ENCODE data around the gene SMC1B. TPM values are rescaled to one million over a fixed set of nuclear protein-coding genes. Genes with fewer than 3 reads are reported as not detected.

SMC1B gene
- total RNA-seq, 2 donors from 2014 or later: not detected

GRCh38 chr22:45304971-45305370, 108.4 kb downstream of the SMC1B start:
- H3K4me1 ChIP-seq (ENCODE audit: control insufficient read depth in 1 of 2, low read depth in 2 of 2): peaks cover 0 to 6% of the 10 kb centered on the region in 2 donors
- TF ChIP-seq CTCF (IDR thresholded peaks at IDR 0.05): no peak
- no peak overlapping the region for H3K4me3 ChIP-seq
- no peaks in the 10 kb centered on the region for H3K36me3 ChIP-seq
- no peaks in the 10 kb centered on the region for H3K27me3 ChIP-seq (replicated peaks; ENCODE audit: insufficient read depth)
- no peak overlapping the region for H3K27ac ChIP-seq
- DNase-seq (ENCODE audit: low spot score) (no peak), ATAC-seq (ENCODE audit: insufficient number of reproducible peaks, low FRiP score, low read depth) (no peak)
- no peaks in the 10 kb centered on the region for H3K9me3 ChIP-seq

- TF ChIP-seq CTCF (IDR thresholded peaks at IDR 0.05): no peak
- ATAC-seq (ENCODE audit: insufficient number of reproducible peaks, low FRiP score, low read depth): no peak
These were observed 110.2 kb downstream of the SMC1B start for GRCh38 chr22:45303181-45303580.

GRCh38 chr22:45302751-45303150, 110.6 kb downstream of the SMC1B start:
- no peak overlapping the region for H3K4me3 ChIP-seq
- H3K36me3 ChIP-seq: no peaks in the 10 kb centered on the region
- no peak for DNase-seq (ENCODE audit: low spot score)
- TF ChIP-seq CTCF (IDR thresholded peaks at IDR 0.05): no peak
- H3K27ac ChIP-seq: no peak overlapping the region
- H3K27me3 ChIP-seq (replicated peaks; ENCODE audit: insufficient read depth): no peaks in the 10 kb centered on the region
- H3K4me1 ChIP-seq (ENCODE audit: control insufficient read depth in 1 of 2, low read depth in 2 of 2): no peaks in the 10 kb centered on the region
- ATAC-seq (ENCODE audit: insufficient number of reproducible peaks, low FRiP score, low read depth): no peak
- H3K9me3 ChIP-seq: no peaks in the 10 kb centered on the region

More at GRCh38 chr22:45303181-45303580, 110.2 kb downstream of the SMC1B start:
- H3K4me3 ChIP-seq: no peak overlapping the region
- no peak overlapping the region for H3K27ac ChIP-seq
- DNase-seq (ENCODE audit: low spot score): no peak
- no peaks in the 10 kb centered on the region for H3K4me1 ChIP-seq (ENCODE audit: control insufficient read depth in 1 of 2, low read depth in 2 of 2)
- no peaks in the 10 kb centered on the region for H3K9me3 ChIP-seq
- no peaks in the 10 kb centered on the region for H3K27me3 ChIP-seq (replicated peaks; ENCODE audit: insufficient read depth)
- H3K36me3 ChIP-seq: no peaks in the 10 kb centered on the region

GRCh38 chr22:45298934-45299505, 114.4 kb downstream of the SMC1B start:
- H3K27ac ChIP-seq: no peak overlapping the region
- TF ChIP-seq CTCF (IDR thresholded peaks at IDR 0.05): no peak
- DNase-seq (ENCODE audit: low spot score): no peak
- no peak overlapping the region for H3K4me3 ChIP-seq
- no peak for ATAC-seq (ENCODE audit: insufficient number of reproducible peaks, low FRiP score, low read depth)
- H3K9me3 ChIP-seq: no peaks in the 10 kb centered on the region
- no peaks in the 10 kb centered on the region for H3K4me1 ChIP-seq (ENCODE audit: control insufficient read depth in 1 of 2, low read depth in 2 of 2)
- H3K27me3 ChIP-seq (replicated peaks; ENCODE audit: insufficient read depth): no peaks in the 10 kb centered on the region
- no peaks in the 10 kb centered on the region for H3K36me3 ChIP-seq

GRCh38 chr22:45296628-45297297, 116.6 kb downstream of the SMC1B start:
- no peaks in the 10 kb centered on the region for H3K9me3 ChIP-seq
- no peak overlapping the region for H3K27ac ChIP-seq
- no peaks in the 10 kb centered on the region for H3K27me3 ChIP-seq (replicated peaks; ENCODE audit: insufficient read depth)
- ATAC-seq (ENCODE audit: insufficient number of reproducible peaks, low FRiP score, low read depth) (no peak), DNase-seq (ENCODE audit: low spot score) (no peak)
- no peak overlapping the region for H3K4me3 ChIP-seq
- no peaks in the 10 kb centered on the region for H3K4me1 ChIP-seq (ENCODE audit: control insufficient read depth in 1 of 2, low read depth in 2 of 2)
- H3K36me3 ChIP-seq: no peaks in the 10 kb centered on the region
- TF ChIP-seq CTCF (IDR thresholded peaks at IDR 0.05): no peak

All from thoracic aorta (tissue), 2 donors.